ENCODE results near the gene WWOX.

DNA sequence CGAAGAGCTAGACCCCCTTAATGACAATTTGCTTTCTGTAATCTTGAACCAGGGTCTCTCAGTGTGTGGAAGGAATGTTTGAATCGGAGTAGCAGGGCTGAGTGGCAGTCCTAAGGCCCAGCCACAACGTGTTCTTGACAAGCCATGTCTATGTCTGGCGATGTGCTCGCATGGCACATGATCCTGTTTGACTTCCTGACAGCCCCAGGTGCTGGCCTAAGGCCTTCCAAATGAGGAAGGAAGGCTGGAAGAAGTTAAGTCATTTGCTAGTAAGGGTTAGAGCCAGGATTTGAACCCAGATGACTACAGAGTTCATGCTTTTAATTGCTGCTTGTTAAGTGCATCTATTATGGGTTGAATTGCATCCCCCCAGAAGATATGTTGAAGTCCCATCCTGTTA, 1014.4 kb downstream of the WWOX start:
- TF ChIP-seq, protein P1, sequence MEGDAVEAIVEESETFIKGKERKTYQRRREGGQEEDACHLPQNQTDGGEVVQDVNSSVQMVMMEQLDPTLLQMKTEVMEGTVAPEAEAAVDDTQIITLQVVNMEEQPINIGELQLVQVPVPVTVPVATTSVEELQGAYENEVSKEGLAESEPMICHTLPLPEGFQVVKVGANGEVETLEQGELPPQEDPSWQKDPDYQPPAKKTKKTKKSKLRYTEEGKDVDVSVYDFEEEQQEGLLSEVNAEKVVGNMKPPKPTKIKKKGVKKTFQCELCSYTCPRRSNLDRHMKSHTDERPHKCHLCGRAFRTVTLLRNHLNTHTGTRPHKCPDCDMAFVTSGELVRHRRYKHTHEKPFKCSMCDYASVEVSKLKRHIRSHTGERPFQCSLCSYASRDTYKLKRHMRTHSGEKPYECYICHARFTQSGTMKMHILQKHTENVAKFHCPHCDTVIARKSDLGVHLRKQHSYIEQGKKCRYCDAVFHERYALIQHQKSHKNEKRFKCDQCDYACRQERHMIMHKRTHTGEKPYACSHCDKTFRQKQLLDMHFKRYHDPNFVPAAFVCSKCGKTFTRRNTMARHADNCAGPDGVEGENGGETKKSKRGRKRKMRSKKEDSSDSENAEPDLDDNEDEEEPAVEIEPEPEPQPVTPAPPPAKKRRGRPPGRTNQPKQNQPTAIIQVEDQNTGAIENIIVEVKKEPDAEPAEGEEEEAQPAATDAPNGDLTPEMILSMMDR (IDR thresholded peaks at IDR 0.05): no peak
- TF ChIP-seq POLR2A (IDR thresholded peaks at IDR 0.05): no peak
- no peak for TF ChIP-seq EP300 (IDR thresholded peaks at IDR 0.05)
